ENCODE measurements around the gene SEMA7A. TPM values are rescaled to one million over a fixed set of nuclear protein-coding genes. Genes with fewer than 3 reads are reported as not detected.

SEMA7A gene
- total and polyA plus RNA-seq, 9 of the 15 experiments (the other 6 are each of a cell fraction or from before 2014, with no cell fraction given) = 0.04 to 8.2 (median 5.4) TPM; not detected in 1

DNA sequence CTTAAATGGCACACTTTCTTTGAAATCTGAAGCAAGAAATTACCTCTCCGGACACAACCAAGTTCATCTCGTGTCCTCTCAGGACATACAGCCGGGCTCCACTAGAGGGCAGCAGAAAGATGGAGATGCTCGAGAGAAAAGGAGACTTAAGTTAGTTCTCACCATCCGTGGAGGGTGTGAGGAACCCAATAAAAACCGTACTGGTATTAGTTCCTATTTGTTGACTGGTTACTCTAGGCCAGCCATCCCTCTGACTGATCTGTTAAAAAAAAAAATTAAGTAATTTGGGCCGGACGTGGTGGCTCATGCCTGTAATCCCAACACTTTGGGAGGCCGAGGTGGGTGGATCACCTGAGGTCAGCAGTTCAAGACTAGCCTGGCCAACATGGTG lies 58.5 kb downstream of the SEMA7A start:
- CTCF ChIA-PET (ENCODE audit: low intra/inter-chr PET ratio) = interaction anchor here (0.5 to 3.4 kb wide), 6 partner anchors 8 to 393 kb away, joined by 4 to 32 read pairs (median 29); no protein-coding TSS in a partner anchor
- intact Hi-C loops (cut with micrococcal nuclease) = loop anchor here (1.0 to 10.0 kb wide), 4 partner anchors 116 to 580 kb away; partner anchors contain the start of gene RPP25
- TF ChIP-seq, protein P1, sequence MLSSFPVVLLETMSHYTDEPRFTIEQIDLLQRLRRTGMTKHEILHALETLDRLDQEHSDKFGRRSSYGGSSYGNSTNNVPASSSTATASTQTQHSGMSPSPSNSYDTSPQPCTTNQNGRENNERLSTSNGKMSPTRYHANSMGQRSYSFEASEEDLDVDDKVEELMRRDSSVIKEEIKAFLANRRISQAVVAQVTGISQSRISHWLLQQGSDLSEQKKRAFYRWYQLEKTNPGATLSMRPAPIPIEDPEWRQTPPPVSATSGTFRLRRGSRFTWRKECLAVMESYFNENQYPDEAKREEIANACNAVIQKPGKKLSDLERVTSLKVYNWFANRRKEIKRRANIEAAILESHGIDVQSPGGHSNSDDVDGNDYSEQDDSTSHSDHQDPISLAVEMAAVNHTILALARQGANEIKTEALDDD (IDR thresholded peaks at IDR 0.05) = peak; percentile 30; the same call in 1 of the 2 replicates
- TF ChIP-seq CXXC5 (CRISPR knock-in tag; IDR thresholded peaks at IDR 0.05) (no peak), CTBP1 (IDR thresholded peaks at IDR 0.05; ENCODE audit: borderline replicate concordance) (peak; percentile 65), E2F3 (CRISPR knock-in tag; IDR thresholded peaks at IDR 0.05) (no peak), SMC3 (conservative IDR thresholded peaks at IDR 0.05; ENCODE audit: insufficient read depth, low read depth, low read length) (peak; percentile 61), RCOR1 (IDR thresholded peaks at IDR 0.05; ENCODE audit: borderline replicate concordance in 1 of 2, low read depth in 2 of 2, low read length in 2 of 2) (peak in 1 of 2 experiments; percentile 85; a peak in 3 of 4 replicates), LCOR (CRISPR knock-in tag; IDR thresholded peaks at IDR 0.05) (0 out of 2 replicates have a peak, but pooled peaks have one; percentile 28), ZNF668 (CRISPR knock-in tag; IDR thresholded peaks at IDR 0.05) (no peak), GTF2E2 (tag; IDR thresholded peaks at IDR 0.05) (no peak), ARNT (IDR thresholded peaks at IDR 0.05) (peak in 1 of 2 experiments; percentile 54; a peak in 1 of 4 replicates), ETV1 (tag; conservative IDR thresholded peaks at IDR 0.05; ENCODE audit: low read depth) (0 out of 2 replicates have a peak, but pooled peaks have one; percentile 22)
- TF ChIP-seq, protein P2, sequence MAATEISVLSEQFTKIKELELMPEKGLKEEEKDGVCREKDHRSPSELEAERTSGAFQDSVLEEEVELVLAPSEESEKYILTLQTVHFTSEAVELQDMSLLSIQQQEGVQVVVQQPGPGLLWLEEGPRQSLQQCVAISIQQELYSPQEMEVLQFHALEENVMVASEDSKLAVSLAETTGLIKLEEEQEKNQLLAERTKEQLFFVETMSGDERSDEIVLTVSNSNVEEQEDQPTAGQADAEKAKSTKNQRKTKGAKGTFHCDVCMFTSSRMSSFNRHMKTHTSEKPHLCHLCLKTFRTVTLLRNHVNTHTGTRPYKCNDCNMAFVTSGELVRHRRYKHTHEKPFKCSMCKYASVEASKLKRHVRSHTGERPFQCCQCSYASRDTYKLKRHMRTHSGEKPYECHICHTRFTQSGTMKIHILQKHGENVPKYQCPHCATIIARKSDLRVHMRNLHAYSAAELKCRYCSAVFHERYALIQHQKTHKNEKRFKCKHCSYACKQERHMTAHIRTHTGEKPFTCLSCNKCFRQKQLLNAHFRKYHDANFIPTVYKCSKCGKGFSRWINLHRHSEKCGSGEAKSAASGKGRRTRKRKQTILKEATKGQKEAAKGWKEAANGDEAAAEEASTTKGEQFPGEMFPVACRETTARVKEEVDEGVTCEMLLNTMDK (IDR thresholded peaks at IDR 0.05; ENCODE audit: borderline replicate concordance, insufficient read depth, low read depth, low read length, poor library complexity, severe bottlenecking) = peak; percentile 52

More for the DNA sequence above, 58.5 kb downstream of the SEMA7A start:
- Histone ChIP-seq H3K4me2 (ENCODE audit: insufficient read depth, low read length) (peak overlapping the region; percentile 72), H3K36me3 (ENCODE audit: control insufficient read depth, insufficient read depth, low read length) (no peaks in the 10 kb centered on the region), H3K9ac (ENCODE audit: insufficient read depth in 1 of 2, low read depth in 2 of 2, low read length in 2 of 2) (no peak overlapping the region), H4K20me1 (replicated peaks; ENCODE audit: control insufficient read depth, insufficient read depth, low read length) (0 out of 2 replicates have a peak, but pooled peaks cover 3% of the 10 kb centered on the region), H2AFZ (ENCODE audit: low read depth, low read length) (peak overlapping the region; percentile 54; the same call in 1 of the 2 replicates), H3K27me3 (ENCODE audit: control insufficient read depth in 2 of 2, insufficient read depth in 2 of 2, low read length in 2 of 2) (peaks cover 9% of the 10 kb centered on the region in 2 experiments; a peak in 3 of 5 replicates), H3K4me1 (replicated peaks in 1 of 2; ENCODE audit: control insufficient read depth in 2 of 2, insufficient read depth in 2 of 2, low read length in 2 of 2) (peaks cover 11 to 16% of the 10 kb centered on the region in 2 experiments; a peak in 4 of 5 replicates), H3K9me3 (replicated peaks; ENCODE audit: control insufficient read depth, insufficient read depth, low read depth, low read length) (no peaks in the 10 kb centered on the region), H3K27ac (ENCODE audit: extremely low read depth, low read depth, low read length) (no peak overlapping the region), H3K79me2 (ENCODE audit: control insufficient read depth, insufficient read depth, low read length) (no peaks in the 10 kb centered on the region), H3K4me3 (no peak overlapping the region), H3K9me1 (ENCODE audit: control insufficient read depth, insufficient read depth, low read length) (no peaks in the 10 kb centered on the region)
- no TSS peak for BruUV-seq (replicated peaks)
- FAIRE-seq (peak; percentile 93), DNase-seq (ENCODE audit: extremely low read depth in 1 of 4, low spot score in 3 of 4) (peak; percentile 71 to 87 (median 72)), ATAC-seq (peak; percentile 61)
- in situ Hi-C loops (cut with MboI) = loop anchor here (5.0 kb wide), 1 partner anchor 392 kb away; no protein-coding TSS in a partner anchor
- POLR2A ChIA-PET = interaction anchor here (0.7 kb wide), 1 partner anchor 282 kb away, joined by 3 read pairs; no protein-coding TSS in a partner anchor
- WGBS (ENCODE audit: insufficient coverage, low coverage, missing lambda C conversion rate) = 8% methylated on average over 9 of the region's 9 CpGs

Measured in K562 (cell line).